NCI-H1417 (cell line): ENCODE results near the gene POPDC2.

ENCODE experiments used
- DNase-seq, 3 experiments: peaks; one replicate each; lab custom pipeline; 2025; lab: John Stamatoyannopoulos, UW

Gene POPDC2

DNA sequence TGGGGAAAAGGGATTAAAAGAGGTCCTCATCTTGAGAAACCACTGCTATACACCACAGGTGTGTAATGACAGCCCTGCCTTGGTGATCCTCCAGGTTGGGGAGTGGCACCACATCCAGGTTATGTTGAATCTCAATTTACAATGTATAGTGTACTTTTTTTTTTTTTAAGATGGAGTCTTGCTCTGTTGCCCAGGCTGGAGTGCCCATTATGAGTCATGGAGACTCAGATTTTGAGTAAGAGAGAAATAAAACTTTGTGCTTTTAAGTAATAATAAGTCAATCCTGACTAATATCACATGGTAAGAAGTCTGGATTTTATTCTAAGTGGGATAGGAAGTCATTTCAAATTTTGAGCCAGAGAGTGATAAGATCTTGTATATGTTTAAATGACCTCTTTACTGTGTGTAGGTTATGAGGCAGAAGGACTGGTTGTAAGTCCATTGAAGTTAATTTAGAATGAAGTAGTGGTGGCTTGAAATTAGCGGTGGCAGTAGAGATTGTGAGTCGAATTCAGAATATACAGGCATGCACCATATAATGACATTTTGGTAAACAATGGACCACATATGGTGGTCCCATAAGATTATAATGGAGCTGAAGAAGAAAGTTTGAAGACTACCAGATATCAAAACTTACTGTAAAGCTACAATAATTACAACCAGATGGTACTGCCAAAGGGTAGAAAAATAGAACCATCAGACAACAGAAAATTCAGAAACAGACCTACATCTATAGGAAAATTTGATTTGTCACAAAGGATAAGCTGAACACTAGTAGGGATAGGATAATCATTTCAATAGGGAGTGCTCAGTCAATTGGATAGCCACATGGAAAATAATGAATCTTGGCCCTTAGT is 20.7 kb downstream of the POPDC2 start:
- DNase-seq, result no peak

DNA sequence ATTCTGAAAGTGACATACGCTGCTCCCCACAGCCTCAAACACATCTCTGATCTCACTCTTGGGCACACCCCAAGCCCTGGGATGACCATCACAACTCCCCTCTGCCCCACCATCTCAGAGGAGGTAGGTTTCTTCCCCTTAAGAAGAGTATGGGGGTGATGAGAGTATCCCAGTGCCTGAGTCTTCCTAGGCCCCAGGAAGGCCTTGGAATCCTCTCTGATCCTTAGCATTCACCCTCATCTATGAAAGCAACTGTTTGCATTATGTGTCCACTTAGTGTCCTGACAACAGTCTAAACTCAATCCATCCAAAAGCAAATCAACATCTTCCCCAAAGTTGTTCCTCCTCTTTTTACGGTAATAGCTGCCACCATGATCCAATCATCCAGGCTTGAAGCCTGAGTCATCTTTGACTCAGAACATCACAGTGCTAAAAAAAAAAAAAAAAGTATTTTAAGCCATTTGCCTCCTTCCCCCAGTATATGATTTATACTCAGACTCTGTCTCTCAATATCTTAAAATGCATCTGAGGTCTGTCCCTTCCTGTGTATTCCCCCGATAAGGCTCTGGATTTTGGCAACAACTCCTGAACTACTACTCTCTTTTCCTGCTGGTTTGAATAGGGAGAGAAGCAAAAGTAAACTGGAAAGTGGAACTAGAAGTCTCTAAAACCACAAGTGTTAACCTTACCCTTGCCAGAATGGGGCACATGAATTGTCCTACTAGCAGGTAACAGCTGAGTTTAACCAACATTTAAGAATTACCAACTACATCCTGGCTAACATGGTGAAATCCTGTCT is 22.5 kb downstream of the POPDC2 start:
- DNase-seq, result no peak

DNA sequence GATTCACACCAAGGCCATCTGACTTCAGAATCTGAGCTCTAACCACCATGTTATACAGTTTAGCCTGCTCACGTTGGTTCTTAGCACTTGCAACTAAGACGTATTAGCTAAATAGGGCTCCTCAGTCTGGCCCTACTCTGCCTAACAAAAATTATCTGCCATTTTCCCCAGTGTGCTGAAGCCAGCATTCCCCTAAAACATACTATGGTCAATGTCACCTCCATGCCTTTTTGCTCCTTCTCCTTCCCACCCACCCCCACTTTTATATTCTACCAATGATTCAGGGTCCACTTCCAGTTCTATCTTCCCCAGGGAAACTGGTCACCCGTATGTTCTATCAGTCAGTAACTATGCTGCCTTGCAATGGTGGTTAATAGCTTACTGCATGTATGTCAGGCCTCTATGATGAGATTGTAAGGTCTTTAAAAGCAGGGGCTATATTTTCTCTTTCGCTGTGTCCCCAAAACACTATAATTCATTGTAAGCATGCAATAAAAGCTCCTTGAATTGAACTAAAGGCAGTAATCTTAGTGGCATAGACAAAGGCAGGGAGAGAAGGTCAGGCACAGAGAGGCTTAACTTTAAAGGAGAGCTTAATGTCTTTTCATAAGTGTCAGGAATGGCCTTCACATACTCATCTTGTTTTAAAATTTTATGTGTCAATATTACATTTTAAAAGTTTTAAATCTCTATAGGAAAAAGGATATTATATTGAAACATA is 23.3 kb downstream of the POPDC2 start:
- no peak for DNase-seq

DNA sequence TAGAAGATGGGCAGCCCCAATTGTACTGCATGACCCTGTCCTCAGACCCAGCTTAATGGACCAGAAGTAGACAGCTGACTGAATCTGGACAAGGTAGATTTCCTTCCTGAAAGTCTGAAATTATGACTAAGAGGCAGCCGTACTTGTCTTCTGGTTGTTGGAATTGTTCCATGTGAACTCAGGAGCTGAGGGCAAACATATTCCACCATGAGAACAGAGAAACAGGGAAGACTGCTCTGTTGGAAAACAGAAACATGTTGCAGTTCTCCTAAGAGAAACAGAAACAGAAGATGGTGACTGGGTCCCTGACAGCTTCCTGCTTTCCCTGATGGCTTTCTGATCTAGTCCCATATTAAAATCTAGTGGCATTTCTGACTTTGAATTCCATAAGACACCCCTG is 24.1 kb downstream of the POPDC2 start:
- DNase-seq, result no peak

DNA sequence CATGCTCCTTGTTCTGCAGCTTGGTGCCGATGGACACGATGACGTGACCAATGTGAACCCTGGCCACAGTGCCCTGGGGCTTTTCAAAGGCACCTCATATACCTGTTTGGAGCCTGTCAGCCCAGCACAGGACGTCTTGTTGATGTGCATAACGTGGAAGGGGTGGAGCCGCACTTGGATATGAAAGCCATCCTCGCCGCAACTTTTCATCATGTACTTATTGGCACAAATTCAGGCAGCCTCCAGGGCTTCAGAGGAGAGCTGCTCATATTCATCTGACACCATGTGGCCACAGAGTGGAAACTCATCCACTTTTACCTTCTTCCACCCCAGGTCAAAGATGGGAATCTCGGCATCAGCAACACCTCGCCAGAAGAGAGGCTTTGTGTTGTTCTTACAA is 24.7 kb downstream of the POPDC2 start:
- DNase-seq, result no peak

DNA sequence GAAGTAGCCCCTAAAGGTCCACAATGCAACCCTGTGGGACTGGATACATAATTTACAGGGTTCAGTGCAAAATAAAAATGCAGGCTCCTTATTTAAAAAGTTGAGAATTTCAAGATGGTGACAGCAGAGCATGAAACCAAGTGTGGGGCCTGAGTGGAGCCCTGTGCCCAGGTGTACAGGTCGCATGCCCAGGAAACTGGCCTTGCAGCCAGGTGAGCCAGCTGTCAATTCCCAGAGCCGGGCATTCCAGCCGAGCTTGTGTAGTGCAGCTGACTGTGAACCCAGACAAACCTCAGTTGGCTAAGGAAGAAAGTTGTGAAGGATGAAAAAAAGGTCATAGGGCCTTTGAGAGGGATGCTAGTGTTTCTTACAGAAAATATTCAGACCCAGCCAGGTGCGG is 27.6 kb downstream of the POPDC2 start:
- peak in 1 of 3 experiments; percentile 3 for DNase-seq

DNA sequence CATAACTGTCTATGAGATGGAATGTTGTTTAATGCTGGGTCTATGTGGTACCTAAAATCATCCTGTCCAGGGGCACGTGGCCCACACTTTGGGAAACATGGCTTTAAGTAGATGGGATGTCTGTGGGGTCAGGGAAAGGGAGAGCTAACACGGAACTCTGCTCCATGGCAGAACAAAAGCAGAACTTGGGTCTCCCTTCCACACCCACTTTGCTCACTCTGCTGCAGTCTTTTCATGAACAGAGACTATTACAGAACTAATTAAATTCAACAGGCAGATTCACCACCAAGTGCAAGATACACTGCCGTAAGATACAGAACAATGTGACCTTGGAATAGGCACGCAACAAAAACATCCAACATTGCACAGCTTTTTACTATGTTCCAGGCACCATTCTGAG is 28.2 kb downstream of the POPDC2 start:
- no peak for DNase-seq

DNA sequence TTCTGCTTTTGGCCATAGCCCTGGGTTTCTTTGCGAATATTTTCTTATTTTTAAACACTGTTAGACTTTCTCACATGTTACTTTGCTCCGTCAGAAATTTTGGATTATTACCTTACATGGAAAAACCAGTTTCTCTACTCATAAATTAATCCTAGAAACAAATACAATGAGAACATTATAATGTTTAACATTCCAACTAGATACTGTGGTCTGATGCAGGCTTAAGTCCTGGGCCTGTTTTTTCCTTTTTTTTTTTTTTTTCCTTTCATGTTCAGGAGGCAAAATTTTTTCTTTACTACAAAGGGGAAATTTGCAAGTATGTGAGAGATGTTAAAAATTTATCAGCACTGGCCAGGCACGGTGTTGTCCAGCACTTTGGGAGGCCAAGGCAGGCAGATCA is 28.9 kb downstream of the POPDC2 start:
- DNase-seq, result no peak

DNA sequence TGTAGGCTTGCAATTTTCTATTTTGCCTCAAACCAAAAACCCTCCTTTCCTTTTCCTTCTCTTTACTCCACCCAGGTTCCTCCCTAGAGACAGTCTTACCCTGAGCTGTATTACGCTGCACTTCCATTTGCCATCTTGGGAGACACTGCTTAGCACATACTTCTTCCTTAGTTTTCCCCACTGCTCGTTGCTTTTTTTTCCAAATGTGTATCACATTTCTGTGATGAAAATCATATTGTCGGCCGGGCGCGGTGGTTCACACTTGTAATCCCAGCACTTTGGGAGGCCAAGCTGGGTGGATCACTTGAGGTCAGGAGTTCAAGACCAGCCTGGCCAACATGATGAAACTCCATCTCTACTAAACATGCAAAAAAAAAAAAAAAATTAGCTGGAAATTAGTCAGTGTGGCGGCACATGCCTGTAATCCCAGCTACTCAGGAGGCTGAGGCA is 29.5 kb downstream of the POPDC2 start:
- DNase-seq, result no peak

DNA sequence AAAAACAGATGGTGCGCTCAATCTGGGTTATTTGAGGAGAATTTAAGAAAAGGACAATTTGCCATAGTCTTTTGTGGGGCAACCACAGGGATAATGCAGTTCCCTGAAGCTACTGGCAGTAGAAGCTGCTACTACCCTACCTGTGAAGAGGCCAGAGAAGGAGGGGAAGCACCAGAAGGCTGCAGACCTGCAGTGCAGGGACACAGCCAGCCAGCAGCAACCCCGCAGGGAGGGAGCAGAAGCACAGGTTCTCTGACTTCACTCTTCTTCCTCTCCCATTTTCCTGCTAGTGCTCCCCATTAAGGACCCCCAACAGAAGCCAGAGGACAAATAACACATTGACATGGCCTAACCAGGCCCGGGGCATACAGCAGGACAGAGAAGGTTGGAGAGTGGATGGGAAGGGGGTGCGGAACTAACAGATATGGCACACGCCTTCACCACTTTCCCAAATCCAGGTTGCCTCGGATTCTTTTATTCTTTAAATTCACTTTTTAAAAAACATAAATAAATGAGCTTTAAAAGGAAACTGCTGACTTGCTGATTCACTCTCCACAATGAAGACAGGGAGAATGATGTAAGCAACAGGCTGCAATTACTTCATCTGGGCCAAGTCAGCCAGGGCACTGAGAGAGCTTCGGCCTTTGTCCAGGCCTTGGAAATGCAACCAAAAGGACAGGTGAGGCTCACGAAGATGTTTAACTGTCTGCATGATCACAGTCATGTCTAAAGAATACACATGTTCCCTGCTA is 30.1 kb downstream of the POPDC2 start:
- no peak for DNase-seq

DNA sequence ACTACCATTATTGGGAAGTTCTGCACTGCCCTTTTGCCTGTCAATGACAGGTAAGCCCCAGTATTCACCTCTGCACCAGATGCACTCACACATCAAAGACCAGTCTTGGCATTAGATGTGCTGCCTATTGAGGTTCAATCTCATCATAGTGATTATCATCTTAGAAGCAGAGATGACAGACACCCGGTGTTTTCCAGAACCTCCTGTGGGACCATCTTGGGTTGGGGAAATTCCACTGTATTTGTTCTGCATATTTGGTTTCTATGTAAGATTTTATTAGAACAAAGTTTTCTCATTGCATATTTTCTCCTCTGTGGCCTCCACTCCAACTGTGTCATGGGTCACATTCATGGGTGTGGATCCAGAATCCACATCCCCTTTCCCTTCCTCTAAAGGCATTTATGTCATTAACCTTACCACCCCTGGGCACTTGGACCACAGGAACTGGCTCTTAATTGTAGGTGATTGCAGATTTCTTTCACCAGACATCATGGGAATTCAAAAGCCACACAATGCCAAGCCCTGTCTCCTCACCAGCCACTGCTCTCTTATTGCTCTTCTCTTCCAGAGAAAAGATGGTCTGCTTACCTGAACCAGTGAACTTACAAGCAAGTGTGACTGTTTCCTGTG is 31.5 kb downstream of the POPDC2 start:
- DNase-seq, result no peak

DNA sequence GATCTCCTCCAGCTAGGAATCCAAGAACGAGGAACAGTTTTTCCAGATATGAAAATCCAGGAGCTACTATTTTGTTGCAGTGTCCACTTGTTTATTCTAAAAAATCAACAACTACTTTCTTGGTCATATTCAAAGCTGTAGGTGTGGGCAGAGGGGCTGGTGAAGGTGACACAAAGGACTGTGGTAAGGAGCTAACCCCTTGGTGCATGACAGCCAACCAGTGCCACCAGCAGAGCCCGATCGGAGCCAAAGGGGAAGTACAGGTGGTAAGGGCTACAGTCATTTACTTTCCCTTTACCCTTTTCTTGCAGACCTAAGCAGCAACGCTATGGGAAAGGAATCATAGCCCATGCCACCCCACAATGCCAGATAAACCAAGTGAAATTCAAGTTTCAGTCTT is 32.0 kb downstream of the POPDC2 start:
- DNase-seq, result no peak

DNA sequence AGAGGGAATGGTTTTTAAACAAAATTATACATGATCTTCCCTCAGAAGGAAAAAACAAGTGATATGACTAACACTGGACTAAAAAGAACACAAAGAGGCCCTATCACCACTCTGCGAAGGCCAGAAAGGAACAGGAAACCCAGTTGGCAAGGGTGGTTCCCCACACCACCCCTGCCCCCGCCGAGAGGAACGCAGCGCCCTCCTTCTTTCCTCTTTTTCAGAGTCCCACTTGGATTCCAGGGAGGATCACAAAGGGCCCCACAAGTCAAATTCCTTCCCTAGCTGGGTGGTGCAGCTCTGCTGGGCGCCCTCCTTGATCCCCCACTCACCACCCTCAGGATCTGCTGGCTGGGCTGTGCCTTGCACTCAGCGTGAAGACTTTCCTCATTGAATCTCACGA is 32.9 kb downstream of the POPDC2 start:
- DNase-seq, result no peak

DNA sequence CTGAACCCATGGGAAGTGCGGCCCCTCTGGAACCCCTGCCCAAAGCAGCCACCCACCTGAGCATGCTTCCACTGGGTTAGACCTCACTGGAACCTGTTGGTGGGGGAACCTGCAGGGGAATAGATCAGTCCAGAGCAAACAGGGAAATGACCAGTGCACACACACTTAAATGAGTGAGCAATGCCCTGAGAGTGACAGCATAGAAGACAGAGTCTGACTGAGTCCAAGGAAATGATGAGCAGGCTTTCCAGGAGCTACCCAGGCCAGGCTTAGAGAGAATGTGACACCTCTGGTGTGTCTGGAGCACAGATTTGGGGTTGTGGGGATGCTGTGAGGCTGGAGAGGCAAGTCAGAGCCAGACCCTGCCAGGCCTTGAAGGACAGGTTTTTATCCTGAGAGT is 34.2 kb downstream of the POPDC2 start:
- DNase-seq, result no peak

DNA sequence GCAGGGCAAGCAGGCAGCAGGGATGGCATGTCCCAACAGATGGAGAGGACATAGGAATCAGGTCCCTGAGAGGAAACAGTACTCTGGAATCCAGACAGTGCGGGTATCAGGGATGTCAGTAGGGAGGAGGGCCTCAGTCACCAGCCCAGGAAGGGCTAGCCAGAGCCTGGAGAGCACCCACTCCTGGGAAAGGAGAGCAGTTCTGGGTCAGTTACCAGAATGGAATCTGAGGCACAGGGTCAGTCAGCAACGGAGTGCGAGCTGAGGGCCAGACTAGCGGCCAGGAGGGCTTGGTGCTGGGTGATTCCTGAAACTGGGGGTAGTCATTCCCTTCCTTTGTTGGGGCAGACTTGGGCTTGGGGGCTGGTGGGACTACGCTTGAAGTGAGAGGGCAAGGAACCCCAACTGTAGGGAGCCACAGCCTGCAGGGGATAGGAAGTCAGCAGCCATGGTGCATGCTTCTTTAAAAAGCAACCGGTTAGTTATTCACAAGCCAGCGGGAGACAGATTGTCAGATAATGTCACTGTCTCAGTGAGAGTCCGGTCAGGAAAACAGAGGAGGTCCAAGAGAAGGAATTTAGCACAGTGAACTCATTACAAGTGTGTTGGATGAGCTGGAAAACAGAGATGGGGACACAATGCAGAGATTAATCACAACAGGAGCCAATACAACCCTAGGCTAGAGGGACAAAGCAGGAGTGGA is 34.8 kb downstream of the POPDC2 start:
- DNase-seq, result no peak

DNA sequence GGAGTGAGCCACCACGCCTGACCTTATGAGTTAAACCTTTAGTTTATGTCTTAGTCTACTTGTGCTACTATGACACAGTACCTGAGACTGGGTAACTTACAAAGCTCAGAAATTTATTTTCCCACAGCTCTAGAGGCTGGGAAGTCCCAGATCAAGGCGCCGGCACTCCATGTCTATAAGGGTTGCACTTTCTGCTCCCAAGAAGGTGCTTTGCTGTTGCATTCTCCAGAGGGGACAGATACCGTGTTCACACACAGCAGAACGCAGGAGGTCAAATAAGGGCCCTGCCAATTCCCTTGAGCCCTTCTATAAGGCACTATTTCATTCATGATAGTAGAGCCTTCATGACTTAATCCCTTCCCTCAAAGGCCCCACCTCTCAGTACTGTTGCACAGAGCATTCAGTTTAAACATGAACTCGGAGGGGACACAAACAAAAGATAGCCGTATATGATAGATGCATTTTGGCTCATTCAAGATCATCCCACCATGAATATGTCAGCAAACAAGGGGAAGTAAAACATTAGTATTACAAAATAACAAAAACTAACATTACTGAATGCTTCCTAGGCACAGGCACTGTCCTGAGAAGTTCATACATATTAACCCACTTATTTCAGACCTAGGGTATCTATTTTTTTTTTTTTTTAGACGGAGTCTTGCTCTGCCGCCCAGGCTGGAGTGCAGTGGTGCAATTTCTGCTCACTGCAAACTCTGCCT is 36.2 kb downstream of the POPDC2 start:
- DNase-seq, result no peak

DNA sequence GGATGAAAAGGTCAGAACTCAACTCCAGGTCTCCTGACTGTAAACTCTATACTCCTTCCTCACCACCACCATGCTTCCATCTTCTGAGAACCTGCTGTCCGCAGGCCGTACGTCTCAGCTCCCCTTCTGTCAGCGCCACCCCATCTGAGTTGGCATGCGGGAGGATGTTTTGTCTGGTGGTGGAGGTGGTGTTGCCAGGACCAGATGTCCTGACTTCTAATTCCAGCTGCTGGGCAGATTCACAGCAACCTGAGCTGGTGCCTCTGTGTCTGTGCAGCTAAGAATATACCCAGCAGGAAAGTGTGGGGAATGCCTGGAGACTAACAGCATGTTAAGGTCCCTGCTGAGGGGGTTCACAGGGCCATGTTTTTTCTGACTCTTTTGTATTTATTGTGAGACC is 39.5 kb downstream of the POPDC2 start:
- DNase-seq, result no peak

DNA sequence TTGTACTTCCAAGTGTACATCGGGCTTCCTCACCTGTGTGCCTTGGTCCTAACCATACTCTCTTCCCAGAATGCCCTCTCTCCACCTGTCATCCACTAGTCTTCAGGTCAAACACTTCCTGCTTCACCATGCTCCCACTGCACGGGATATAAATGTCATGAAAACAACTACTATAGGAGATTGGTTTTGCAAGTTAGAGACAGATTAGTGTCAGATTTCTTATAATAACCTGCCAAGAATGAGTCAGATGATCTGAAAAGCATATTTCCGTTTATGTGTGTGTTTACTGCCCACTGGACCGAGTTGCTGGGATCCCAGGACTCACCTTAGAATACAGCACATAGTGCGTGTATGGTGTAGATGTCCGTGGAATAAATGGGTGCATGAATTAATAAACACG is 41.3 kb downstream of the POPDC2 start:
- no peak for DNase-seq

DNA sequence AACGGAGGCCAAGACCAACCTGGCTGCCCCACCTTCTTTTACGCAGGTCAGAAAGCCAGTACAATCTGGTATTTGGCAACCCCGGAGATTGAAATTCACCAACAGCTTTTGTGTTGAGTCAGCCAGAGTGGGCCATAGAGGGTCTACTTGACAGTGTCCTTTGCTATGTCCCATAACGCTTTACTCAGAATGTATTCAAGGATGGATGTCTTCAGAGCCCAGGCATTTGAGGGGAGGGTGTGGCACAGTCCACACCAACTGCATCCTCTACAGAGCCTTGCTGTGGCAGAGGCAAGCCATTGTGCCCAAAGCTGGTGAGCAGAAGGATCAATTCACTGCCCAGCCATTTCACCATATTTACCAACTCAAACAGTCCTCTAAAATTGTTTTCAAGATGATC is 44.3 kb downstream of the POPDC2 start:
- DNase-seq, result no peak

DNA sequence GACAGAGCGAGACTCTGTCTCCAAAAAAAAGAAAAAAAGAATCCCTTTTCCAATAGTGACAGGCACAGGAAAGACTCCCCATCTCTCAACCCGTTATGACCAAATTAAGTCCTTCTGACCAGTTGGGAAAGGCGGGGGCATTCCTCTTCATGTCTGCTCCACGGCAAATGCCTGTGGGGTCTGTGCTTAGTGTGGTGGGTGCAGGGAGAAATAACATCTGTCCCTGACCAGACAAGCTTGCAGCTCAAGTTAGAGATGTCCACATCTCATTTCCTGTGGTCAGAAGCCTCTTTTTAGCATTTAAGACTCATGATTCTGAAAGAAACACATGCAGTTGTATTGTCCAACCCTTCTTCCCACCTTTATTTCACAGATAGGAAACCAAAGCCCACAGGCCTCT is 46.5 kb downstream of the POPDC2 start:
- no peak for DNase-seq
